ENCODE data around the gene ANXA8L1.
"Not testable (repeated sequence)": the region's sequence is repeated elsewhere in the genome, so short reads cannot be mapped to it uniquely, and the experiment has no call there.

Gene ANXA8L1

GRCh38 chr10:46397767-46398166 is 22.2 kb downstream of the ANXA8L1 start:
- not testable (repeated sequence) for DNase-seq (ENCODE audit: low read depth)

DNA sequence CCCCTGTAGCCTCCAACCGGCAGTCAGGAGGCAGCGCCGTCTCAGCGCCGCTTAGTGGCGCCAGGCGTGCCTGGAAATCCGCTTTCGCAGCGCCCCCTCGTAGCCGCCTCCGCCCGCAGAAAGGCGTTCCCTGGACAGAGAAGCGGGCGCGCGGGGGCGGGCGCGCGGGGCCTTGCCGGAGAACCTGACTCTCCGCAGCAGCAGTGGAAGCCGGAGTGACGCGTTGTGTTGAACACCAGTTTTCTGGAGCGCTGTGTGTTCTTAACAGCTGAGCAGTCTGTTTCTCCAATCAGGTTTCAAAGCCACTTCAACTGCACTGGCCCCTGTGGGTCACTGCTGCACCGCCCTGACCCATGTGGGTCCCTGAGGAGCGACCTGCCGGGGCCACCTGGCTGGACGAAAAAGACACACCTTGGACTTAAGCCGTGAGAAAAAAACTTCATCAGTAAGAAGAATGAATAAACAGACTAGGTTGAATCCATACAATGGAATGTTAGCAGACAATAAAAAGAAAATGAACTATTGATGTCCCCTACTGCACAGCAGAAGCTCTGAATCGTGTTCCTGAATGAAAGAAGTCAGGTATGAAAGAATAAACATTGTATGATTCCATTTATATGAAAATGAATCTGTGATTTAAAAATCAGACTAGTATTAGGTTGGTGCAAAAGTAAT is 22.8 kb downstream of the ANXA8L1 start:
- not testable (repeated sequence) for DNase-seq (ENCODE audit: low read depth)

DNA sequence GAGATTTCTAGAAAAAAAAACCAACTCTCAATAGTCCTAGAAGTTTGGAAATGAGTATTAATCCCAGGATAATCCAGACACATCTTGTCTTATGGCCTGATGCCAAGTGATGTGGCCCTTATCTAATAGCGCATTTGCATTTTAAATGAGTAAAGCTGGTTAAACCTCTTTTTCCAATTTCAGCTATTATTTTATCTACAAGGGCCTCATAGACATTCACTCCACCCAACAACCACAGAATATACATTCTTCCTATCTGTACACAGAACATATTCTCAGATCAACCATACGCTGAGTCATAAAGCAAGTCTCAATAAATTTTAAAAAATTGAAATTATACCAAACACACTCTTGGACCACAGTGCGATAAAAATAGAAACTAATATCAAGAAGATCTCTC is 34.0 kb downstream of the ANXA8L1 start:
- DNase-seq (ENCODE audit: low read depth): not testable (repeated sequence)

DNA sequence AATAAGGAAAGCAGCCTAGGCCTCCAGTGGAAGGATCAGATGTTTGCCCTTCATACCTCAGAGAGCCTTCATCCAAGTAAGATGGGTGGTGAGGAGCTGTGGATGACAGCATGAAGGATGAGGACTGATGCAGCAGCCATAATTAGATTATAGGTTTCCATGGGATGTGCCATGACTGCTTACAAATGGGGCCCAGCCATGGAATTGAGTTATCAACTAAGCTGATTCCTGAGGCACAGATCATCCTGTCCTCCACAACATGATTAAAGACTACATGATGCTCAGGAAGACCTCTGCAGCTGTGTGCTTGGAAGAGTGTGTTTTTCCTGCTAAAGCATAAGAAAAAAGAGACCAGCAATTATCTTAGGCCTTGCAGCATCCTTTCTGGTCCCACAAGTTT is 35.5 kb downstream of the ANXA8L1 start:
- not testable (repeated sequence) for DNase-seq (ENCODE audit: low read depth)

DNA sequence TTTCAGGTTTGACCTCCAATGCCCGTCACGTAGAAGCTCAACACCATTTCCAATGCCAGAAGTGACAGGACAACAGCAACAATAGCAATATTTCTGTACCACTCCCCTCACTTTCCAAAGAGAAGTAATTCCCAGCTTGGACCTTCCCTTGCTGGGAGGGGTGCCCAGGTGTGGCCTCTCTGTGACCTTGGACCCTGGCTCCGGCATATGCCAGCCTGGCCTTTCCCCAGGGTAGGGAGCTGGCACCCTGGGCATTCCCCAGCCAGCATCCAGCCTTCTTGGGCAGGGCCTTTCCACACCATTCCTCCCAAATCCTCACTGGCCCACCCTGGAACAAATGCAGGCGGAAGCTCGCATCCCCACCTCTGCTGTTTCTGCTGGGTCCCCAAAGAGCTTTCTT is 37.1 kb downstream of the ANXA8L1 start:
- DNase-seq (ENCODE audit: low read depth): not testable (repeated sequence)

DNA sequence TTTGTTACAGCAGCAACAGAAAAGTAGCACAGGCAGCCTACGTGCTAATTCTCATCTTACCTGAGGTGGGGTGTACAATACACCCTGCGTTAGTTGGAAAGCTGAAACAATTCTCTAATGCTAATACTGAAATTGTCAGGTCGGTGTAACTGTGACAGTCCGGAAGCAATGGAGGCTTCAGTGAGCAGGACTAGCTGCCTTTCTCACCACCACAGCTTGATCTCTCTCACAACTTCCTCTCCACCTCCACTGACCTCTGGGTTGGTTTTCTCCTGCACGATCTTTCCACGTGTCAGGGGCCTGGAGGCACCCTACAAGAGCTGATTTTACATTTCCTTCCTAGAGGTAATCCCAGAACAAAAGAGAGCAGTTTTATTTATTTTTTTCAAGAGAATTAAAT is 39.7 kb downstream of the ANXA8L1 start:
- not testable (repeated sequence) for DNase-seq (ENCODE audit: low read depth)

DNA sequence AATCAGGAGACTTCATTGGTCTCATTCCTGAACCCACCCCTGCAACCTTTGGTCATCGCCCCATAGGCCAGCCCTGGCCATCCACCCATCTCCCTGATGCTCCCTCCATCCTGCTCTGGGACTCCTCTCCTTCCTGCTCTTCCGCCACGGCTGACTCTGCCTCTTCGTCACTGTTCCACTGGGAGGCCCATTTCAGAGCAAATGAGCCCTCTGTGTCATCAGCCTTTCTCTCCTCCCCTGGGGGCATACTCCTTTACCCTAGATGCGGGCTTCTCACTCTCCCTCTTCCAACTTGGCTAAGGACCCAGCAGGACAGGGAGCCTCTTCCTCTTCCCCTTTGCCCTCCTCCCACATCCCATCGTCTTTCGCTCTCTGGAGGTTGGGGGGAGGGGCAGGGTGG is 42.7 kb downstream of the ANXA8L1 start:
- not testable (repeated sequence) for DNase-seq (ENCODE audit: low read depth)

DNA sequence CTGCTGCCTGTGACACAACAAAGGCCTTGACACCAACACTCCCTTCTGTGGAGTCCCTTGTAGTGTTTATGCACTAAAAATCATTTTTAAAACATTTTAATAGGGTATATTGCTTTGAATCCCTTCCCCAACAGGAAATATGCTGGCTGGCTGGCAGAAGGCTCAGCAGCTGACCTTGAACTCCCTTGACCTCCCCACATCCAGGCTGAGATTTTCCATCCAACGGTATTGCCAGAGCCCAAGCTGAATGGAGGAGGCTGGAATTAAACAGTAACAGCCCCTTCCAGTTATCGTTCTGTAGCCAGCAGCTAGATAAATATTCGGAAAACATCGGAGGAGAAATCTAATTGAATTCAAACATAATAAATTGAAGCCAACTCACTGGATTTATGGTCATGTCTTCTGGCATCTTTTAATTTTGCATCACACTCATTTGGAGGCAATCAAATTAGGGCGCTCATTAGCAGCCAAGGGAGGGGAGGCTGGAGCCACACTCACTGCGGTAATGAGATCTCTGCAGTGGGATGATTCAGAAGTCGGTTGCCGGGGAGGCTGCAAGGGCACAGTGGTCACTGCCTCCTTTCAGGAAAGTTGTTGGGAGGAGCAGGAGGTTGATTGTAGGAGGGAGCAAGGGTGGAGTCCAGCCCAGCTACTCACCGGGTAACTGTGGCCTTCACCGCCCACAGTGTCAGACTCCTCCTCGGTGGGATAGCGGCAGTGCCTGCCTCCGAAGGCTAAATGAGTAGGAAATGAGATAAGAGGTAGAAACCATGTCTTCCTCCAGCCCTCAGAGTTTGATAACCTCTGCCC is 44.2 kb downstream of the ANXA8L1 start:
- DNase-seq (ENCODE audit: low read depth): not testable (repeated sequence)

DNA sequence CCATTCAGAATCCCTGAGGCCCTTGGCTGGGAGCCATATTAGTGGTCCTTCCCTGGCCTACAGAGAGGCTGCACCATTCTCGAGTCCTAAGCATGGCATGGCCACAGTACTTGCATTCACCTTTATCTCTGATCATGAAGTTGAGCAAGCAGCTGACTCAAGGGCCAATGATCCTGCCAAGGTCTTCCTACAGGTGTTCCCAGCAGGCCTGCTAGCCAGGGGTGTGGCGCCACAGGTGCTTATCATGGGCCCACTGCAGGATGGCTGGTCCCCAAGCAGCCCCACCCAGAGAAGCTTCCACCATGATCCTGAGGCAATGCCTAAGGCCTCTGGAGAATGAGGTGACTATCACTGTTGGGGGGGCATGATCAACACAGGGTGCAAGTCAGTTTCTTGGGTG is 48.0 kb downstream of the ANXA8L1 start:
- DNase-seq (ENCODE audit: low read depth): not testable (repeated sequence)

DNA sequence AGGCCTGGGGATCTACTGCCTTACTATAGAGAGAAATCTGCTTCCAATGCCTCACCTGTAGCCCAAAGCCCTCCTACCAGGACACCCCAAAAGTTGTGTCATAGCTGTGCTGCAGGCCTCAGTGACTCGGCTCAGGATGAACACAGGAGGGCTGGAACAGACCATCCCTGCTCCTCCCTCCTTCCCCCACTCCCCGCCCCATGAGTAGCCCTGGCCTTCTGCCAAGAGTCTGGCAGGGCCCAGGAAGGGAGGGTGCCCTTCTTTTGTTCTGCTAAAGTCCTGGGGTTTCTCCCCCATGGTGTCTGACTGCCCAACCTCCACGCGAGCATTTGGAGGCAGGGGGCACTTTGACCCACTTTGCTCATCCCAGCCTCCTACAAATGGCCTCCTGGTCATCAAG is 65.4 kb downstream of the ANXA8L1 start:
- DNase-seq (ENCODE audit: low read depth): not testable (repeated sequence)

Data from stimulated activated CD8-positive, alpha-beta memory T cell treated with anti-CD3 and anti-CD28 coated beads, Interleukin-12 subunit alpha, Interleukin-12 subunit beta, amount 100 ng/mL, for 4 hours (primary cell).